ENCODE measurements around the gene GNG5.
"Not testable (repeated sequence)": the region's sequence is repeated elsewhere in the genome, so short reads cannot be mapped to it uniquely, and the experiment has no call there.

Gene GNG5

DNA sequence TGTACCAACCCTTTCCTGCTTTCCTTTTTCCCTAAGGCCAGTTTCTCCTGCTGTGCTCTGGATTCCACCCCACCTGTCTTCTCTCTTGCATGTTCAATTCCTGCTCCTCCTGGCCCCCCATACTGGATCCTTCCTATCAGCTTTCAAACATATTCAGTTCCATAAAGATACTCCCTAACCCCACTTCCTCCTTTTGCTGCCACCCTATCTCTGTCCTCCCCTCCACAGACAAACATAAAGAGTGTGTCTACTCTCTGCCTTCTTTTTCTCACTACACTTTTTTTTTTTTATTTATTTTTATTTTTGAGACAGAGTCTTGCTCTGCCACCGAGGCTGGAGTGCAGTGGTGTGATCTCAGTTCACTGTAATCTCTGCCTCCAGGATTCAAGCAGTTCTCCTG, 44.3 kb downstream of the GNG5 start:
- TF ChIP-seq, protein P1, sequence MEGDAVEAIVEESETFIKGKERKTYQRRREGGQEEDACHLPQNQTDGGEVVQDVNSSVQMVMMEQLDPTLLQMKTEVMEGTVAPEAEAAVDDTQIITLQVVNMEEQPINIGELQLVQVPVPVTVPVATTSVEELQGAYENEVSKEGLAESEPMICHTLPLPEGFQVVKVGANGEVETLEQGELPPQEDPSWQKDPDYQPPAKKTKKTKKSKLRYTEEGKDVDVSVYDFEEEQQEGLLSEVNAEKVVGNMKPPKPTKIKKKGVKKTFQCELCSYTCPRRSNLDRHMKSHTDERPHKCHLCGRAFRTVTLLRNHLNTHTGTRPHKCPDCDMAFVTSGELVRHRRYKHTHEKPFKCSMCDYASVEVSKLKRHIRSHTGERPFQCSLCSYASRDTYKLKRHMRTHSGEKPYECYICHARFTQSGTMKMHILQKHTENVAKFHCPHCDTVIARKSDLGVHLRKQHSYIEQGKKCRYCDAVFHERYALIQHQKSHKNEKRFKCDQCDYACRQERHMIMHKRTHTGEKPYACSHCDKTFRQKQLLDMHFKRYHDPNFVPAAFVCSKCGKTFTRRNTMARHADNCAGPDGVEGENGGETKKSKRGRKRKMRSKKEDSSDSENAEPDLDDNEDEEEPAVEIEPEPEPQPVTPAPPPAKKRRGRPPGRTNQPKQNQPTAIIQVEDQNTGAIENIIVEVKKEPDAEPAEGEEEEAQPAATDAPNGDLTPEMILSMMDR (IDR thresholded peaks at IDR 0.05; ENCODE audit: low read depth, low read length), result no peak
- no peak for DNase-seq (ENCODE audit: extremely low read depth, low read depth)

DNA sequence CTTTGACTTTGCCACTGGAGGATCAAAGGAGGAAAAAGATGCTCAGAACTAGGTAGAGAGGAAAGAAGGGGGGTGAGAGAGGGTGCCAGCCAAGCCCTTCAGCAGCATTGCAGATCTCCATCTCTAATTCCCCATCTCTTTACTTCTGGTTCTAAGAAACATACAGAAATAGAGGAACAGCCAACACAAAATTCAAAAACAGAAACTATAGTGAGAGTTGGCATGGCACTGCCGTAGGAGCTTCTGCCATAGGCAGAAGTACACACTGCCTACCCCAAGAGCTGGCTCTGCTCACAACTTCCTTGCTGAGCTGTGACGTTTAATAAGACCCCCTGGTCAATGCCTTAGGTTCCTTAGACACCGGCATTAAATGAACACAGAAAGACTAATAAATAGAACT, 53.9 kb downstream of the GNG5 start:
- DNase-seq (ENCODE audit: extremely low read depth, low read depth), result no peak
- TF ChIP-seq, protein P1 (IDR thresholded peaks at IDR 0.05; ENCODE audit: low read depth, low read length), result no peak

DNA sequence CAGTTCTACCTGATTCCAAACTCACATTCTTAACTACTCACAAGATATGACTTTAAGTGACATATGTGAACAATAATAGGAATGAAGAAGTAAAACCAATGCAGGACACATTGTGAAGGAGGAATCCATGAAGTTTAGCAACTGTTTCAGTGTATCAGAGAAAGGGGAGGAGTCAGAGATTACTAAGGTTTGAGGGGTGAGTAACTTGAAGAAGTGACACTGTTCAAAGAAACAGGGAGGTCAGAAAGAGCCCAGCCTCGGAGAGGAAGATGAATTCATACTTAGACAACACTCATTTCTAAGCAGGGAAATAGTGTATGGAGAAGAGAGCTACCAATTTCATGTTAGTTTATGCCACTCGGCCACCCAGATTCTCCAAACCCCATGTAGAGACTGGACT, 55.5 kb downstream of the GNG5 start:
- DNase-seq (ENCODE audit: extremely low read depth, low read depth), result no peak
- TF ChIP-seq, protein P1 (IDR thresholded peaks at IDR 0.05; ENCODE audit: low read depth, low read length), result no peak

DNA sequence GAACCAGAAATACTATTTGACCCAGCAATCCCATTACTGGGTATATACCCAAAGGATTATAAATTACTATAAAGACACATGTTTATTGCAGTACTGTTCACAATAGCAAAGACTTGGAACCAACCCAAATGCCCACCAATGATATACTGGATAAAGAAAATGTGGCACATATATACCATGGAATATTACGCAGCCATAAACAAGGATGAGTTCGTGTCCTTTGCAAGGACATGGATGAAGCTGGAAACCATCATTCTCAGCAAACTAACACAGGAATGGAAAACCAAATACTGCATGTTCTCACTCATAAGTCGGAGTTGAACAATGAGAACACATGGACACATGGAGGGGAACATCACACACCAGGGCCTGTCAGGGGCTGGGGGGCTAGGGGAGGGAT, 57.7 kb downstream of the GNG5 start:
- DNase-seq (ENCODE audit: extremely low read depth, low read depth), result not testable (repeated sequence)
